HEK293 (cell line): ENCODE data around the gene NYAP2.

Experiments
- CTCF ChIA-PET: fragments of 350-600 bp; formaldehyde crosslinking; extraction: SDS; loops from one replicate; lab custom pipeline; 2021; ENCODE audit warnings: antibody characterized with exemption; lab: Yijun Ruan, JAX
- POLR2A ChIA-PET: fragments of 300-600 bp; formaldehyde crosslinking; extraction: SDS; loops from one replicate; lab custom pipeline; 2020; ENCODE audit warnings: antibody characterized with exemption, inconsistent platforms; lab: Yijun Ruan, JAX
- H3K27ac ChIP-seq: fragments of 200-500 bp; sonication (Bioruptor generic); 2 replicates; pipeline ENCODE4 v1.5.1; 2014; ENCODE audit warnings: low read depth, low read length, control low read depth, inconsistent platforms; ENCODE audit errors: extremely low read depth
- H3K36me3 ChIP-seq, 2 experiments: fragments of 200-500 bp in 1 of 2; sonication (Bioruptor generic) in 1 of 2; 1 replicate in 1 of 2; 2 replicates in 1 of 2; pipeline ENCODE4 v1.5.1; 2014 to 2017; ENCODE audit warnings: inconsistent platforms in 2 of 2, low read length in 2 of 2; ENCODE audit not compliant: control insufficient read depth in 2 of 2, insufficient read depth in 1 of 2
- H3K4me1 ChIP-seq: fragments of 200-500 bp; sonication (Bioruptor generic); 2 replicates; pipeline ENCODE4 v1.5.1; 2014; ENCODE audit warnings: mild to moderate bottlenecking, low read length, inconsistent platforms; ENCODE audit not compliant: control insufficient read depth, insufficient read depth
- H3K4me3 ChIP-seq: 2 replicates; pipeline ENCODE4 v1.5.1; 2011; ENCODE audit warnings: low read depth, mild to moderate bottlenecking, control low read depth, low read length, moderate library complexity
- H3K9me3 ChIP-seq: fragments of 200-500 bp; sonication (Bioruptor generic); 2 replicates; pipeline ENCODE4 v1.5.1; 2014; ENCODE audit warnings: low read depth, low read length, inconsistent platforms; ENCODE audit not compliant: control insufficient read depth, insufficient read depth
- GLI4 ChIP-seq: fragments of 450-650 bp; formaldehyde crosslinking; IDR thresholded peaks from 2 replicates; pipeline ENCODE4 v1.5.1; 2016; ENCODE audit warnings: missing biosample characterization, missing genetic modification characterization
- KLF9 ChIP-seq: fragments of 450-650 bp; formaldehyde crosslinking; IDR thresholded peaks from 2 replicates; pipeline ENCODE4 v1.5.1; 2016; ENCODE audit warnings: missing biosample characterization, missing genetic modification characterization, low read depth
- OSR2 ChIP-seq: fragments of 450-650 bp; formaldehyde crosslinking; IDR thresholded peaks from 2 replicates; pipeline ENCODE4 v1.5.1; 2016; ENCODE audit warnings: missing biosample characterization, missing genetic modification characterization
- RBAK ChIP-seq: fragments of 450-650 bp; formaldehyde crosslinking; IDR thresholded peaks from 2 replicates; pipeline ENCODE4 v1.5.1; 2016; ENCODE audit warnings: missing biosample characterization, missing genetic modification characterization
- SETDB1 ChIP-seq: IDR thresholded peaks from one replicate; pipeline ENCODE4 v1.6.1; 2017; ENCODE audit warnings: mild to moderate bottlenecking, low read length, moderate library complexity, mixed read lengths; ENCODE audit not compliant: insufficient read length
- WT1 ChIP-seq: fragments of 450-650 bp; formaldehyde crosslinking; IDR thresholded peaks from 2 replicates; pipeline ENCODE4 v1.5.1; 2016; ENCODE audit warnings: missing biosample characterization, missing genetic modification characterization
- YY2 ChIP-seq: fragments of 450-650 bp; formaldehyde crosslinking; IDR thresholded peaks from 2 replicates; pipeline ENCODE4 v1.5.1; 2016; ENCODE audit warnings: missing biosample characterization, missing genetic modification characterization
- ZIC2 ChIP-seq: fragments of 450-650 bp; formaldehyde crosslinking; IDR thresholded peaks from 2 replicates; pipeline ENCODE4 v1.5.1; 2016; ENCODE audit warnings: missing biosample characterization, missing genetic modification characterization
- ZNF10 ChIP-seq: fragments of 450-650 bp; formaldehyde crosslinking; IDR thresholded peaks from 2 replicates; pipeline ENCODE4 v1.5.1; 2017; ENCODE audit warnings: missing biosample characterization, missing genetic modification characterization
- ZNF133 ChIP-seq: fragments of 450-650 bp; formaldehyde crosslinking; IDR thresholded peaks from 2 replicates; pipeline ENCODE4 v1.5.1; 2016; ENCODE audit warnings: missing biosample characterization, missing genetic modification characterization
- ZNF146 ChIP-seq: fragments of 450-650 bp; formaldehyde crosslinking; IDR thresholded peaks from 2 replicates; pipeline ENCODE4 v1.5.1; 2016; ENCODE audit warnings: missing biosample characterization, missing genetic modification characterization
- ZNF155 ChIP-seq: fragments of 450-650 bp; formaldehyde crosslinking; IDR thresholded peaks from 2 replicates; pipeline ENCODE4 v1.5.1; 2016; ENCODE audit warnings: missing biosample characterization, missing genetic modification characterization
- ZNF16 ChIP-seq: fragments of 450-650 bp; formaldehyde crosslinking; IDR thresholded peaks from 2 replicates; pipeline ENCODE4 v1.5.1; 2016; ENCODE audit warnings: low read depth, missing biosample characterization, missing genetic modification characterization
- ZNF19 ChIP-seq: fragments of 450-650 bp; formaldehyde crosslinking; IDR thresholded peaks from 2 replicates; pipeline ENCODE4; 2016; ENCODE audit warnings: missing biosample characterization, missing genetic modification characterization, low read depth
- ZNF214 ChIP-seq: fragments of 450-650 bp; formaldehyde crosslinking; IDR thresholded peaks from 2 replicates; pipeline ENCODE4 v1.5.1; 2017; ENCODE audit warnings: missing biosample characterization, mild to moderate bottlenecking, missing genetic modification characterization, borderline replicate concordance
- ZNF221 ChIP-seq: fragments of 450-650 bp; formaldehyde crosslinking; IDR thresholded peaks from 2 replicates; pipeline ENCODE4 v1.5.1; 2017; ENCODE audit warnings: missing biosample characterization, missing genetic modification characterization, borderline replicate concordance
- ZNF292 ChIP-seq: fragments of 450-650 bp; formaldehyde crosslinking; IDR thresholded peaks from 2 replicates; pipeline ENCODE4 v1.5.1; 2016; ENCODE audit warnings: low read depth, missing biosample characterization, missing genetic modification characterization, borderline replicate concordance
- ZNF404 ChIP-seq: fragments of 450-650 bp; formaldehyde crosslinking; IDR thresholded peaks from 2 replicates; pipeline ENCODE4 v1.5.1; 2017; ENCODE audit warnings: missing biosample characterization, missing genetic modification characterization
- ZNF423 ChIP-seq: fragments of 450-650 bp; formaldehyde crosslinking; IDR thresholded peaks from 2 replicates; pipeline ENCODE4 v1.5.1; 2016; ENCODE audit warnings: missing biosample characterization, missing genetic modification characterization
- ZNF433 ChIP-seq: fragments of 450-650 bp; formaldehyde crosslinking; IDR thresholded peaks from 2 replicates; pipeline ENCODE4 v1.5.1; 2016; ENCODE audit warnings: missing biosample characterization, missing genetic modification characterization, low read depth
- ZNF658 ChIP-seq: fragments of 450-650 bp; formaldehyde crosslinking; IDR thresholded peaks from 2 replicates; pipeline ENCODE4; 2016; ENCODE audit warnings: missing biosample characterization, missing genetic modification characterization
- ZNF677 ChIP-seq: fragments of 450-650 bp; IDR thresholded peaks from 2 replicates; pipeline ENCODE4 v1.5.0; 2018; ENCODE audit warnings: missing biosample characterization, mild to moderate bottlenecking, missing genetic modification characterization, moderate library complexity
- ZNF747 ChIP-seq: fragments of 450-650 bp; formaldehyde crosslinking; IDR thresholded peaks from 2 replicates; pipeline ENCODE4 v1.5.1; 2016; ENCODE audit warnings: missing biosample characterization, missing genetic modification characterization
- ZNF792 ChIP-seq: fragments of 450-650 bp; formaldehyde crosslinking; IDR thresholded peaks from 2 replicates; pipeline ENCODE4 v1.5.1; 2016; ENCODE audit warnings: missing biosample characterization, missing genetic modification characterization
- TF ChIP-seq, protein P1 (sequence below): fragments of 450-650 bp; formaldehyde crosslinking; IDR thresholded peaks from 2 replicates; pipeline ENCODE4 v1.5.1; 2016; ENCODE audit warnings: missing biosample characterization, missing genetic modification characterization
- TF ChIP-seq, protein P2 (sequence below): fragments of 450-650 bp; formaldehyde crosslinking; IDR thresholded peaks from 2 replicates; pipeline ENCODE4 v1.5.1; 2017; ENCODE audit warnings: missing biosample characterization, mild to moderate bottlenecking, missing genetic modification characterization, moderate library complexity
- TF ChIP-seq, protein P3 (sequence below): fragments of 450-650 bp; formaldehyde crosslinking; IDR thresholded peaks from 2 replicates; pipeline ENCODE4 v1.5.1; 2016; ENCODE audit warnings: missing biosample characterization, missing genetic modification characterization

The NYAP2 gene

DNA sequence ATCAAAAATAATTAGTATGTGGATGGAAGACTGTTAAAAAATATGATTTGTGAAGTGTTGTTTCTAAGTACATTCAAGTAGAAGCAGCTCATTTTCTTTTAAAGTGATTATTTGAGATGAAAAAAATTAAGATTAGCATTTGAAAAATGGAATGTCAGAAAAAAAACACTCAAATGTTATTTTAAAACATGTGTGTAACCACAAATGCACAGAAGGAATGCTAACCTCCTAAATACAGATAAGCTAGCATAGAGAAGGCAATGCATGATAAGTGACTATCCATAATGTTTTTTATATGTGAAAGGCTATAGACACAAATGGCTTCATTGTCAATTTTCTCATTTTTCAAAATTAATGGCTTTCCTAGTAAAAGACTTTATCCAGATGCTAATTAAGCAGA is 198.9 kb downstream of the NYAP2 start:
- no peaks in the 10 kb centered on the region for H3K4me1 ChIP-seq
- H3K9me3 ChIP-seq: no peaks in the 10 kb centered on the region
- H3K4me3 ChIP-seq: no peak overlapping the region
- TF ChIP-seq ZNF214 (tag by site-specific recombination): no peak
- TF ChIP-seq, protein P1, sequence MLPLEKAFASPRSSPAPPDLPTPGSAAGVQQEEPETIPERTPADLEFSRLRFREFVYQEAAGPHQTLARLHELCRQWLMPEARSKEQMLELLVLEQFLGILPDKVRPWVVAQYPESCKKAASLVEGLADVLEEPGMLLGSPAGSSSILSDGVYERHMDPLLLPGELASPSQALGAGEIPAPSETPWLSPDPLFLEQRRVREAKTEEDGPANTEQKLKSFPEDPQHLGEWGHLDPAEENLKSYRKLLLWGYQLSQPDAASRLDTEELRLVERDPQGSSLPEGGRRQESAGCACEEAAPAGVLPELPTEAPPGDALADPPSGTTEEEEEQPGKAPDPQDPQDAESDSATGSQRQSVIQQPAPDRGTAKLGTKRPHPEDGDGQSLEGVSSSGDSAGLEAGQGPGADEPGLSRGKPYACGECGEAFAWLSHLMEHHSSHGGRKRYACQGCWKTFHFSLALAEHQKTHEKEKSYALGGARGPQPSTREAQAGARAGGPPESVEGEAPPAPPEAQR (tag by site-specific recombination): no peak
- no peak for TF ChIP-seq ZNF658 (tag by site-specific recombination)
- no peak for TF ChIP-seq ZNF677 (tag by site-specific recombination)
- no peak for TF ChIP-seq ZNF155 (tag by site-specific recombination)
- no peak overlapping the region for H3K27ac ChIP-seq
- no peaks in the 10 kb centered on the region for H3K36me3 ChIP-seq
- ChIA-PET CTCF (interaction anchor here (0.8 kb wide), 1 partner anchor 14 kb away, joined by 3 read pairs; no protein-coding TSS in a partner anchor), POLR2A (no interaction called here)

DNA sequence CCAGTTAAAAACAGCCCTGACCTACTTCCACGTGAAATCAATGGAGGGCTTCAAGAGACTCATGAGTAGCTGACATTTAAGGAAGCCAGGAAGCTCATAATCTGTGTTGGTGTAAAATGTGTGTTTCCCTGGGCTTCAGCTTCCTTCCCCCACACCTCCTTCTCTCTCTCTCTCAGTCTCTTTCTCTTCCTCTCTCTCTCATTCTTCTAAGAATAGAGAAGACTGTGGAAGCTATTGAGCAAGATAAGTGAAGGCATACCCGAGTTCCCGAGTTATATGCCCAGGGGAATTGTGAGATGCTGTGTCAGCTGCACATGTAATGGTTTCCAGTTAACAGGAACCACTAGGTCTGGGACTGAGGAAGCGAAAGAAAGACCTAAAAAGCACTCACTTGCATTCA is 199.4 kb downstream of the NYAP2 start:
- ChIA-PET CTCF (interaction anchor here (0.6 to 0.8 kb wide), 2 partner anchors 15 to 62 kb away, joined by 3 read pairs; no protein-coding TSS in a partner anchor), POLR2A (no interaction called here)
- Histone ChIP-seq H3K27ac (no peak overlapping the region), H3K4me1 (no peaks in the 10 kb centered on the region), H3K4me3 (no peak overlapping the region), H3K36me3 (no peaks in the 10 kb centered on the region), H3K9me3 (no peaks in the 10 kb centered on the region)
- TF ChIP-seq ZNF10 (tag by site-specific recombination) (no peak), ZNF221 (tag by site-specific recombination) (no peak), ZNF133 (tag by site-specific recombination) (no peak), ZNF747 (tag by site-specific recombination) (no peak), WT1 (tag by site-specific recombination) (no peak), RBAK (no peak), ZIC2 (tag by site-specific recombination) (no peak), ZNF677 (tag by site-specific recombination) (no peak), ZNF146 (tag by site-specific recombination) (no peak), ZNF433 (tag by site-specific recombination) (no peak)
- TF ChIP-seq, protein P2, sequence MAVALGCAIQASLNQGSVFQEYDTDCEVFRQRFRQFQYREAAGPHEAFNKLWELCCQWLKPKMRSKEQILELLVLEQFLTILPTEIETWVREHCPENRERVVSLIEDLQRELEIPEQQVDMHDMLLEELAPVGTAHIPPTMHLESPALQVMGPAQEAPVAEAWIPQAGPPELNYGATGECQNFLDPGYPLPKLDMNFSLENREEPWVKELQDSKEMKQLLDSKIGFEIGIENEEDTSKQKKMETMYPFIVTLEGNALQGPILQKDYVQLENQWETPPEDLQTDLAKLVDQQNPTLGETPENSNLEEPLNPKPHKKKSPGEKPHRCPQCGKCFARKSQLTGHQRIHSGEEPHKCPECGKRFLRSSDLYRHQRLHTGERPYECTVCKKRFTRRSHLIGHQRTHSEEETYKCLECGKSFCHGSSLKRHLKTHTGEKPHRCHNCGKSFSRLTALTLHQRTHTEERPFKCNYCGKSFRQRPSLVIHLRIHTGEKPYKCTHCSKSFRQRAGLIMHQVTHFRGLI (tag by site-specific recombination): no peak

DNA sequence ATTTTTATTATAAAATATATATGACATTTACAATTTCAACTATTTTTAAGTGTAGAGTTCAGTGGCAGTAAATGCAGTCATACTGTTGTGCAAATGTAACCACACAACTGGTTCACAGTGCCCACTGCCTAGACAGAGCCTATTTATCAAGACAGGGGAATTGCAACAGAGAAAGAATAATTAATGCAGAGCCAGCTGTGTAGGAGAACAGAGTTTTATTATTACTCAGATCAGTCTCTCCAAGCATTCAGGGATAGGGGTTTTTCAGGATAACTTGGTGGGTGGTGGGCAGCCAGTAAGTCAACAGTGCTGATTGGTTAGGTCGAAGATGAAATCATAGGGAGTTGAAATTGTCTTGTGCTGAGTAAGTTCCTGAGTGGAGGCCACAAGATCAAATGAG is 200.3 kb downstream of the NYAP2 start:
- Histone ChIP-seq H3K4me1 (no peaks in the 10 kb centered on the region), H3K27ac (no peak overlapping the region), H3K36me3 (no peaks in the 10 kb centered on the region), H3K9me3 (no peaks in the 10 kb centered on the region), H3K4me3 (no peak overlapping the region)
- CTCF ChIA-PET: interaction anchor here (0.6 kb wide), 1 partner anchor 362 kb away, joined by 3 read pairs; no protein-coding TSS in a partner anchor
- POLR2A ChIA-PET: no interaction called here
- TF ChIP-seq ZNF19 (tag by site-specific recombination): no peak
- no peak for TF ChIP-seq KLF9 (tag by site-specific recombination)
- TF ChIP-seq, protein P3, sequence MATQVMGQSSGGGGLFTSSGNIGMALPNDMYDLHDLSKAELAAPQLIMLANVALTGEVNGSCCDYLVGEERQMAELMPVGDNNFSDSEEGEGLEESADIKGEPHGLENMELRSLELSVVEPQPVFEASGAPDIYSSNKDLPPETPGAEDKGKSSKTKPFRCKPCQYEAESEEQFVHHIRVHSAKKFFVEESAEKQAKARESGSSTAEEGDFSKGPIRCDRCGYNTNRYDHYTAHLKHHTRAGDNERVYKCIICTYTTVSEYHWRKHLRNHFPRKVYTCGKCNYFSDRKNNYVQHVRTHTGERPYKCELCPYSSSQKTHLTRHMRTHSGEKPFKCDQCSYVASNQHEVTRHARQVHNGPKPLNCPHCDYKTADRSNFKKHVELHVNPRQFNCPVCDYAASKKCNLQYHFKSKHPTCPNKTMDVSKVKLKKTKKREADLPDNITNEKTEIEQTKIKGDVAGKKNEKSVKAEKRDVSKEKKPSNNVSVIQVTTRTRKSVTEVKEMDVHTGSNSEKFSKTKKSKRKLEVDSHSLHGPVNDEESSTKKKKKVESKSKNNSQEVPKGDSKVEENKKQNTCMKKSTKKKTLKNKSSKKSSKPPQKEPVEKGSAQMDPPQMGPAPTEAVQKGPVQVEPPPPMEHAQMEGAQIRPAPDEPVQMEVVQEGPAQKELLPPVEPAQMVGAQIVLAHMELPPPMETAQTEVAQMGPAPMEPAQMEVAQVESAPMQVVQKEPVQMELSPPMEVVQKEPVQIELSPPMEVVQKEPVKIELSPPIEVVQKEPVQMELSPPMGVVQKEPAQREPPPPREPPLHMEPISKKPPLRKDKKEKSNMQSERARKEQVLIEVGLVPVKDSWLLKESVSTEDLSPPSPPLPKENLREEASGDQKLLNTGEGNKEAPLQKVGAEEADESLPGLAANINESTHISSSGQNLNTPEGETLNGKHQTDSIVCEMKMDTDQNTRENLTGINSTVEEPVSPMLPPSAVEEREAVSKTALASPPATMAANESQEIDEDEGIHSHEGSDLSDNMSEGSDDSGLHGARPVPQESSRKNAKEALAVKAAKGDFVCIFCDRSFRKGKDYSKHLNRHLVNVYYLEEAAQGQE: no peak
- TF ChIP-seq ZNF747 (tag by site-specific recombination): no peak
- no peak for TF ChIP-seq ZNF404 (tag by site-specific recombination)
- no peak for TF ChIP-seq SETDB1
- TF ChIP-seq ZNF423 (tag by site-specific recombination): no peak
- TF ChIP-seq GLI4 (tag by site-specific recombination): no peak
- no peak for TF ChIP-seq OSR2
- TF ChIP-seq ZNF16: no peak
- TF ChIP-seq ZNF292 (tag by site-specific recombination): no peak
- no peak for TF ChIP-seq YY2 (tag by site-specific recombination)
- TF ChIP-seq ZNF792 (tag by site-specific recombination): no peak
